Measurements from ENCODE around the gene LRRC55.
A peak's percentile ranks its signal among the peaks of the same experiment; 100 is the strongest.

Gene LRRC55

GRCh38 chr11:57199330-57199729 lies 17.6 kb downstream of the LRRC55 start:
- Histone ChIP-seq H3K27me3 (no peaks in the 10 kb centered on the region), H3K4me1 (peaks cover 9% of the 10 kb centered on the region), H3K9me3 (no peaks in the 10 kb centered on the region), H3K4me3 (ENCODE audit: low read depth, low read length) (no peak overlapping the region), H3K36me3 (no peaks in the 10 kb centered on the region)
- DNase-seq: no peak
- no peak for TF ChIP-seq CTCF (IDR thresholded peaks at IDR 0.05; ENCODE audit: low read depth, low read length)

- Histone ChIP-seq H3K4me1 (peaks cover 9% of the 10 kb centered on the region), H3K4me3 (ENCODE audit: low read depth, low read length) (no peak overlapping the region), H3K27me3 (no peaks in the 10 kb centered on the region), H3K9me3 (no peaks in the 10 kb centered on the region), H3K36me3 (no peaks in the 10 kb centered on the region)
- TF ChIP-seq CTCF (IDR thresholded peaks at IDR 0.05; ENCODE audit: low read depth, low read length): no peak
- DNase-seq: no peak
These were observed 19.2 kb downstream of the LRRC55 start for GRCh38 chr11:57200917-57201316.

GRCh38 chr11:57202281-57202680 lies 20.5 kb downstream of the LRRC55 start:
- peaks cover 3% of the 10 kb centered on the region for H3K4me1 ChIP-seq
- no peak for DNase-seq
- no peaks in the 10 kb centered on the region for H3K27me3 ChIP-seq
- TF ChIP-seq CTCF (IDR thresholded peaks at IDR 0.05; ENCODE audit: low read depth, low read length): no peak
- no peaks in the 10 kb centered on the region for H3K9me3 ChIP-seq
- H3K4me3 ChIP-seq (ENCODE audit: low read depth, low read length): no peak overlapping the region
- H3K36me3 ChIP-seq: no peaks in the 10 kb centered on the region

DNA sequence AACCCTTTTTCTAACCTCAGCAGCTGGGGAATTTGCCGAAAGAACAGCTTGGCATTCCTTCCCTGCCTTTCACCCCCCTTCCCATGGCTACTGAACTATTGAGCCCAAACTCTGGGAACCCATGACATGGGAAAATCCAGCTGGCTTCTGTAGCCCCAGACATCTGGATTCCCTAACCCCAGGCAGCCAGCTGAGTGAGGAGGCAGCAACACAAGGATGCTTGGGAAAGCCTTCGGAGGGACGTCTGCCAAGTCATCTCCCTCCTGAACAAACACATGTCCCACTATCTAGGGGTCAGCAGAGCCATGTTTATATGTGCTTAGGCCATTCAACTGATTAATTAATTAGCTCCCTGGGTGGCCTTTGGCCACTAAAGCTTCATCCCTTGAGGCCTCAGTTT lies 21.6 kb downstream of the LRRC55 start:
- no peaks in the 10 kb centered on the region for H3K4me1 ChIP-seq
- no peaks in the 10 kb centered on the region for H3K9me3 ChIP-seq
- H3K27me3 ChIP-seq: no peaks in the 10 kb centered on the region
- H3K4me3 ChIP-seq (ENCODE audit: low read depth, low read length): no peak overlapping the region
- no peak for TF ChIP-seq CTCF (IDR thresholded peaks at IDR 0.05; ENCODE audit: low read depth, low read length)
- no peaks in the 10 kb centered on the region for H3K36me3 ChIP-seq
- no peak for DNase-seq

- no peaks in the 10 kb centered on the region for H3K4me1 ChIP-seq
- H3K36me3 ChIP-seq: no peaks in the 10 kb centered on the region
- no peak for DNase-seq
- no peaks in the 10 kb centered on the region for H3K9me3 ChIP-seq
- no peak overlapping the region for H3K4me3 ChIP-seq (ENCODE audit: low read depth, low read length)
- H3K27me3 ChIP-seq: no peaks in the 10 kb centered on the region
- TF ChIP-seq CTCF (IDR thresholded peaks at IDR 0.05; ENCODE audit: low read depth, low read length): no peak
These were observed 22.2 kb downstream of the LRRC55 start for GRCh38 chr11:57203882-57204480.

DNA sequence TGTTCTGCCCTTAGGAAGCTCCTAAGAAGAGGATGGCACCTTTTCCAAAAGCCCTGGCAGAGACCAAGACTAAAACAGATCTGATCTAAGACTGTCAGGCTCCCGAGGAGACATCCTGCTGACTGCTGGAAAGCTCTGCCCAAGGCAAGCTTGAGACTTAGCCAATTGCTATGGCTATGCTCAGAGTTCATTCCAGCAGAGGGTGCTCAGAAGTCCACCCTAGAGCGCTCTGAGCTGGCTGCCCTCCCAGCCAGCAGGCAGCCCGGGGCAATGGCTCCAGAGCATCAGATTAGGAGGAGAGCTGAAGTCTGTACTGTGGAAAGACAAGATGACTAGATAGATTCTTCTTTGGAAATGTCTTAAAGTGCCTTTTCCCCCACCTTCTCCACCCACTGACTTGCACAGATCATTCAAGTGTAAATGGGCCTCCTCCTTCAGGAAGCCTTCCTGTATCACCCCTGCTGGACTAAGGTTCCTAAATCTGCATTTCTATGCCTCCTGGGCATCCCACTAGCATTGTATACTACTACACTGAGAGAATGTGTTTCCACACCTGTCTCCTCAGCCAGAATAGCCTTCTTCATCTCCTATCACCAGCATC lies 23.4 kb downstream of the LRRC55 start:
- H3K9me3 ChIP-seq: no peaks in the 10 kb centered on the region
- DNase-seq: peak; percentile 19

More for the DNA sequence above, 23.4 kb downstream of the LRRC55 start:
- no peaks in the 10 kb centered on the region for H3K4me1 ChIP-seq
- no peaks in the 10 kb centered on the region for H3K36me3 ChIP-seq
- H3K27me3 ChIP-seq: no peaks in the 10 kb centered on the region
- TF ChIP-seq CTCF (IDR thresholded peaks at IDR 0.05; ENCODE audit: low read depth, low read length): no peak; the same call in 1 of the 2 replicates
- no peak overlapping the region for H3K4me3 ChIP-seq (ENCODE audit: low read depth, low read length)
